Placental pericyte (primary cell): Measurements from ENCODE around the gene PARK7. TPM values are rescaled to one million over a fixed set of nuclear protein-coding genes. Genes with fewer than 3 reads are reported as not detected.

Experiments
- small RNA-seq: library from RNA; depleted of rRNA; stranded (forward); fragments of <200 nt; gene quantifications from one replicate; pipeline ENCODE3, GENCODE V24; 2012; ENCODE audit warnings: low replicate concordance
- total RNA-seq: library from RNA; depleted of rRNA; stranded (reverse); fragments of >200 nt; gene quantifications from 2 replicates; pipeline ENCODE4 v1.2.3, GENCODE V29; 2012

PARK7 gene
- total RNA-seq, result 139 and 158 TPM in 2 replicates

DNA sequence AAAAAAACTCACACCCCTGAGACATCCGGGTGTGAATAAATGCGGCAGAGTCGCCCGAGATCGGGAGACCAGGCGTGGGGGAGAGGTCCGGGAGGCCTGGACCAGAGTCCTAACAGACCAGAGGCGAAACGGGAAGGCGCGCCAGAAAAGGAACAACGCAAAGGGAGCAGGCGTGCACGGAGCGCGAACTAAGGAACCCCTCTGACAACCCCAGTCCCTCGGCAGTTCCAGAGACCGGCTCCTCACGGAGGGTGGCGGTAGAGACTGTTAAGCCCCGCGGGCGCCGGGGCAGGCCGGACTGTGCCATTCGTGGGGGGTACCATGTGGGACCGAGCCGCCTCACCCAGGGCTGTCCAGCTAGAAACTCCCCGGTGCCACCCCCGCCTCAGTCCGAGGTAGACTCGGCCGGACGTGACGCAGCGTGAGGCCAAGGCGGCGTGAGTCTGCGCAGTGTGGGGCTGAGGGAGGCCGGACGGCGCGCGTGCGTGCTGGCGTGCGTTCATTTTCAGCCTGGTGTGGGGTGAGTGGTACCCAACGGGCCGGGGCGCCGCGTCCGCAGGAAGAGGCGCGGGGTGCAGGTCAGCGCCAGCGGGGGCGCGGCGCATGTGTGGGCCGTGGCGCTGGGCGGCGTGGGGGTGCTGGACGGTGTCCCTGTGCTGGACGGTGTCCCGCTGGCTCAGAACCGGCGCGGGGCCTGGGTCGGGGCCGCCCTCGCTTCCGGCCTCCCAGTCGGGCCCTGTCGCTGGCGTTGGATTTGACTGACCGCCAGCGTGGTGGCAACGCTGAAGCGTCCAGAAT lies at the start of gene PARK7:
Gene PARK7 (plus strand): TSS at position 496 of the 798 bp plus-strand sequence. CDS start 1,075 bp downstream, outside the sequence.

DNA sequence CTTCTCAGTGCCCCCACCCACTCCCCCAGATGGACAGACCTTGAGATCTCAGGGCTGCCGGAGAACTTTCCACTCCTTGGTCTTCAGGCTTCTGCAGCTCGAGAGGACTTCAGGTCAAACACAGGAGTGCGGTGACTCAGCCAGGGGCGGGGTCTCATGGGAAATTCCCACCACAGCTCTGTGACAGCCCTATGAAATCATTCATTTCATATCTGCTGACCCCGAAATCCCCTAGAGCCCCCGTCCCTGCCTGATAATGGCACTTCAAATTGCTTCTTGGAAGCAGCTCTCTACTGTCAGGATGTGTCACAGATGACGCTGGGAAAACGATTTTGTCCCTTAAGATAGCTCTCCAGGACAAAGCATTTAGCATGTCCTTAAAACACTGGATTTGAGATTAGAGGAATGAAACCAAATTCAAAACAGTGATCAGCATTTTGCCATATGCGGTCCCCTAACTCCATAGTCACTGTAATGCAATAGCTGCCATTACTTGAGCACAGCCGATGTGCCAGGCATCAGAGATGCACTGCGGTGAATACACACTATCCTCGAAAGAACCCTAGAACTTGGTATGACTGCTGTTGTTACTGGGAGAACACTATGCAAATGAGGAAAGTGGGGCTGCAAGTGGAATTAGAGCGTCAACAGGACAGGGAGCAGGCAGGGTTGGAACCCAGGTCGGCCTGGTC lies 20.6 kb upstream of the PARK7 start, which contains the start of gene TNFRSF9:
Gene TNFRSF9 (minus strand): TSS at position 95 of the 692 bp plus-strand sequence. CDS start 845 bp downstream, outside the sequence.

DNA sequence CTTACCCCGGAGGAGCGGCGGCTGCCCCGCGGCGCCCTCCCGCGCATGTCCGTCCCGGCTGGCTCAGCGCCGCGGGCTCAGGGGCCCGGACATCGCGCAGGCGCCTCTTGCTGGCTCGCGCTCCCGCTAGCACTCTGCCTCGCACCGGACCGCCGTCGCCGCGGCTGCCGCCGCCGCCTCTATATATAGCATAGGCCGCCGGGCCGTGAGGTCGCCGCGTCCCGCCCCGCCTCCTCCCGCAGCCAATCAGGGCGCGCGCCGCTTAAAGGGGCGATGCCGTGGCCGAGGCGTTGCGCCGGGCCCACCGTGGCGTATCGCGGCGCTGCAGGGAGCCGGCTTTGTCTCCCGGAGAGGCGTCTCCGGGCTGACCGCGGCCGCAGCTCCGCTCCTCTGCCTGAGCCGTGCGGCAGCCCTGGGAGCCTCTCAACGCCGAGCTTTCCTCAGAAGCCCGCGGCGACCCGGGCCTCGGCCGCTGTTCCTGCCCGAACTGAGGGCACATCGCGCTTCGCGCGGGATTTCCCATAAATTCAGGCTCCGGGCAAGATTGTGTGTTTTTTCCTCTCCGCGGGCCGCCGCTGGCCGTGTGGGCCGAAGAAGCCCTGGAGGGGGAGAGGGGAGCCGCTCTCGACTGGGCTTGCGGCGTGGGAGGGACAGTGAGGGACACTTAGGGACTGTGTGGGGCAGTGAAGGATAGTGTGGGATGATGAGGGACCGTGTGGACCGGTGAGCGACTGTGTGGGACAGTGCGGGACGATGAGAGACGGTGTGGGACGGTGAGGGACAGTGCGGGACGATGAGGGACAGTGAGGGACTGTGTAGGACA lies 64.9 kb downstream of the PARK7 start, which contains the start of gene ERRFI1:
Gene ERRFI1 (minus strand): TSS at position 157 of the 823 bp plus-strand sequence. CDS start 10,690 bp downstream, outside the sequence.

Small RNAs within 50 kb of the gene (small RNA-seq; reads per million reads assigned to genes)
- not detected for gene RF00019

Other genes starting within 250 kb of the PARK7 start
- gene VAMP3, start 190.4 kb upstream of the PARK7 start, total RNA-seq, result 84.5 and 130 TPM in 2 replicates
- gene PER3, start 177.4 kb upstream of the PARK7 start, total RNA-seq, result 4.4 and 6.6 TPM in 2 replicates
- gene UTS2, start 108.6 kb upstream of the PARK7 start, total RNA-seq, result 0.14 TPM in 1 of 2 replicates, not detected in the other
- gene TNFRSF9, start 20.9 kb upstream of the PARK7 start, total RNA-seq, result under 0.01 and 3.1 TPM in 2 replicates
- gene ERRFI1, start 64.6 kb downstream of the PARK7 start, total RNA-seq, result 42.0 and 192 TPM in 2 replicates